ENCODE measurements around the gene NUMB. TPM values are rescaled to one million over a fixed set of nuclear protein-coding genes. Genes with fewer than 3 reads are reported as not detected.

The NUMB gene
- total and polyA plus RNA-seq, 2 donors (not counting 3 experiments of a cell fraction or from before 2014, with no cell fraction given) = 128 to 164 TPM

- DNase-seq (ENCODE audit: low read depth, low spot score) (no peak), FAIRE-seq (no peak)
- no peaks in the 10 kb centered on the region for H3K36me3 ChIP-seq (ENCODE audit: control insufficient read depth in 2 of 2, extremely low read depth in 1 of 2, insufficient read depth in 2 of 2, low read length in 2 of 2)
- intact Hi-C loops (cut with micrococcal nuclease) (no loop called here), dilution Hi-C loops (cut with MboI; ENCODE audit: extremely low pct_ligation_motif_present, low sequenced_read_pairs) (no loop called here)
- H3K9ac ChIP-seq (replicated peaks; ENCODE audit: extremely low read depth, insufficient read depth, low read length) = no peak overlapping the region
- no peaks in the 10 kb centered on the region for H3K9me1 ChIP-seq (replicated peaks; ENCODE audit: control insufficient read depth, extremely low read depth, insufficient read depth, low read length)
- ChIA-PET POLR2A (no interaction called here), CTCF (interaction anchor here (1.6 to 2.5 kb wide), 4 partner anchors 10 to 206 kb away, joined by 3 to 19 read pairs (median 6); no protein-coding TSS in a partner anchor)
- no peak overlapping the region for H3K27ac ChIP-seq (ENCODE audit: insufficient read depth, low read depth, low read length)
- peaks cover 14% of the 10 kb centered on the region for H3K4me1 ChIP-seq (ENCODE audit: control insufficient read depth, extremely low read depth, insufficient read depth, low read length)
- BruUV-seq (replicated peaks) = no TSS peak
- no peaks in the 10 kb centered on the region for H3K27me3 ChIP-seq (ENCODE audit: control insufficient read depth in 2 of 2, insufficient read depth in 2 of 2, low read length in 2 of 2)
- no peak overlapping the region for H3K4me3 ChIP-seq (replicated peaks in 1 of 3; ENCODE audit: insufficient read depth in 1 of 3, low read depth in 1 of 3, low read length in 3 of 3)
- no peak overlapping the region for H2AFZ ChIP-seq (ENCODE audit: low read depth, low read length)
- TF ChIP-seq EZH2 (IDR thresholded peaks at IDR 0.05; ENCODE audit: borderline replicate concordance, low read depth, low read length, severe bottlenecking) = no peak
- no peaks in the 10 kb centered on the region for H3K79me2 ChIP-seq (ENCODE audit: control insufficient read depth, insufficient read depth, low read length)
- no peak overlapping the region for H3K4me2 ChIP-seq (ENCODE audit: insufficient read depth, low read length)
- H4K20me1 ChIP-seq (replicated peaks; ENCODE audit: control insufficient read depth, extremely low read depth, insufficient read depth, low read length) = no peaks in the 10 kb centered on the region
- no peaks in the 10 kb centered on the region for H3K9me3 ChIP-seq (replicated peaks; ENCODE audit: control insufficient read depth, insufficient read depth, low read length)
These were observed 192.7 kb downstream of the NUMB start for GRCh38 chr14:73265721-73266046.

- DNase-seq (ENCODE audit: low read depth, low spot score) (no peak), FAIRE-seq (no peak)
- no peak overlapping the region for H3K4me2 ChIP-seq (ENCODE audit: insufficient read depth, low read length)
- no peak overlapping the region for H3K27ac ChIP-seq (ENCODE audit: insufficient read depth, low read depth, low read length)
- H4K20me1 ChIP-seq (replicated peaks; ENCODE audit: control insufficient read depth, extremely low read depth, insufficient read depth, low read length) = no peaks in the 10 kb centered on the region
- no peak overlapping the region for H3K4me3 ChIP-seq (replicated peaks in 1 of 3; ENCODE audit: insufficient read depth in 1 of 3, low read depth in 1 of 3, low read length in 3 of 3)
- H3K9me1 ChIP-seq (replicated peaks; ENCODE audit: control insufficient read depth, extremely low read depth, insufficient read depth, low read length) = no peaks in the 10 kb centered on the region
- H2AFZ ChIP-seq (ENCODE audit: low read depth, low read length) = no peak overlapping the region
- intact Hi-C loops (cut with micrococcal nuclease) (no loop called here), dilution Hi-C loops (cut with MboI; ENCODE audit: extremely low pct_ligation_motif_present, low sequenced_read_pairs) (no loop called here)
- ChIA-PET CTCF (interaction anchor here (1.8 to 2.5 kb wide), 4 partner anchors 19 to 207 kb away, joined by 4 to 19 read pairs (median 9); no protein-coding TSS in a partner anchor), POLR2A (no interaction called here)
- BruUV-seq (replicated peaks) = no TSS peak
- peaks cover 8% of the 10 kb centered on the region for H3K4me1 ChIP-seq (ENCODE audit: control insufficient read depth, extremely low read depth, insufficient read depth, low read length)
- TF ChIP-seq FOS (IDR thresholded peaks at IDR 0.05; ENCODE audit: borderline replicate concordance, insufficient read depth, low read length) (no peak), EZH2 (IDR thresholded peaks at IDR 0.05; ENCODE audit: borderline replicate concordance, low read depth, low read length, severe bottlenecking) (no peak), JUN (IDR thresholded peaks at IDR 0.05; ENCODE audit: borderline replicate concordance, insufficient read depth, insufficient read length, low read depth) (no peak), MYC (IDR thresholded peaks at IDR 0.05; ENCODE audit: low read depth, low read length) (no peak), CTCF (IDR thresholded peaks at IDR 0.05; ENCODE audit: extremely low read depth in 1 of 2, insufficient read depth in 1 of 2, low read depth in 1 of 2, low read length in 2 of 2) (no peak), MAX (IDR thresholded peaks at IDR 0.05; ENCODE audit: insufficient read depth, insufficient read length) (no peak)
- no peak overlapping the region for H3K9ac ChIP-seq (replicated peaks; ENCODE audit: extremely low read depth, insufficient read depth, low read length)
- H3K36me3 ChIP-seq (ENCODE audit: control insufficient read depth in 2 of 2, extremely low read depth in 1 of 2, insufficient read depth in 2 of 2, low read length in 2 of 2) = no peaks in the 10 kb centered on the region
- H3K79me2 ChIP-seq (ENCODE audit: control insufficient read depth, insufficient read depth, low read length) = no peaks in the 10 kb centered on the region
- H3K27me3 ChIP-seq (ENCODE audit: control insufficient read depth in 2 of 2, insufficient read depth in 2 of 2, low read length in 2 of 2) = no peaks in the 10 kb centered on the region
- H3K9me3 ChIP-seq (replicated peaks; ENCODE audit: control insufficient read depth, insufficient read depth, low read length) = no peaks in the 10 kb centered on the region
These were observed 193.2 kb downstream of the NUMB start for GRCh38 chr14:73264885-73265720.

Data from endothelial cell of umbilical vein (primary cell).